Endothelial cell of umbilical vein (primary cell): ENCODE results near the gene GAL3ST3. TPM values are rescaled to one million over a fixed set of nuclear protein-coding genes. Genes with fewer than 3 reads are reported as not detected.

Experiments
- BruUV-seq: library from RNA; stranded (reverse); fragments of 400-500 nt; replicated peaks from 2 replicates; lab custom pipeline; 2021; lab: Mats Ljungman, UMichigan
- CTCF ChIA-PET: fragments of 300-600, 350-600 bp; sonication (Branson Sonifier 250); formaldehyde crosslinking; loops from one replicate; lab custom pipeline; 2021; ENCODE audit warnings: antibody characterized with exemption, inconsistent platforms; lab: Charles Lee
- POLR2A ChIA-PET: fragments of 300-600, 350-600 bp; sonication (Branson Sonifier 250); formaldehyde crosslinking; loops from one replicate; lab custom pipeline; 2021; ENCODE audit warnings: antibody characterized with exemption, inconsistent platforms; lab: Charles Lee
- DNase-seq: peaks from one replicate; pipeline ENCODE4 v3.0.0-alpha.2; 2011; ENCODE audit warnings: low read depth, low spot score
- FAIRE-seq: peaks from 2 replicates; lab custom pipeline; 2011; peaks lifted over from hg19 to GRCh38; lab: Jason Lieb, UNC
- H2AFZ ChIP-seq: 2 replicates; pipeline ENCODE4 v1.6.0; 2012; ENCODE audit warnings: low read depth, low read length, control low read depth, inconsistent platforms
- H3K27ac ChIP-seq: 2 replicates; pipeline ENCODE4 v1.5.1; 2011; ENCODE audit warnings: low read depth, mild to moderate bottlenecking, control low read depth, low read length, moderate library complexity; ENCODE audit not compliant: insufficient read depth
- H3K27me3 ChIP-seq, 2 experiments: 2 replicates each; pipeline versions ENCODE4 v1.6.0 to v1.6.1; 2011; ENCODE audit warnings: low read length in 2 of 2, mixed read lengths in 1 of 2; ENCODE audit not compliant: control insufficient read depth in 2 of 2, insufficient read depth in 2 of 2
- H3K36me3 ChIP-seq, 2 experiments: 2 replicates in 1 of 2; 3 replicates in 1 of 2; pipeline ENCODE4 v1.5.1; 2011; ENCODE audit warnings: low read length in 2 of 2, mild to moderate bottlenecking in 1 of 2, moderate library complexity in 1 of 2; ENCODE audit not compliant: control insufficient read depth in 2 of 2, insufficient read depth in 2 of 2; ENCODE audit errors: extremely low read depth in 1 of 2
- H3K4me1 ChIP-seq: 3 replicates; pipeline ENCODE4 v1.5.1; 2011; ENCODE audit warnings: mild to moderate bottlenecking, low read length; ENCODE audit not compliant: control insufficient read depth, insufficient read depth; ENCODE audit errors: extremely low read depth
- H3K4me2 ChIP-seq: 2 replicates; pipeline ENCODE4 v1.6.1; 2011; ENCODE audit warnings: low read length, control low read depth, mixed read lengths; ENCODE audit not compliant: insufficient read depth
- H3K4me3 ChIP-seq, 3 experiments: fragments of 200-600 bp in 1 of 3; sonication (generic), shearing (Covaris generic) in 1 of 3; replicated peaks in 1 of 3; 2 replicates each; pipeline ENCODE4 v1.5.1; 2011 to 2016; ENCODE audit warnings: control low read depth in 3 of 3, low read length in 3 of 3, mild to moderate bottlenecking in 2 of 3, inconsistent platforms in 1 of 3, low read depth in 1 of 3, moderate library complexity in 1 of 3; ENCODE audit not compliant: insufficient read depth in 1 of 3
- H3K79me2 ChIP-seq: 2 replicates; pipeline ENCODE4 v1.6.0; 2012; ENCODE audit warnings: low read length, inconsistent platforms; ENCODE audit not compliant: control insufficient read depth, insufficient read depth
- H3K9ac ChIP-seq: replicated peaks from 2 replicates; pipeline ENCODE3; 2011; ENCODE audit warnings: low read length, control low read depth; ENCODE audit not compliant: insufficient read depth; ENCODE audit errors: extremely low read depth
- H3K9me1 ChIP-seq: replicated peaks from 3 replicates; pipeline ENCODE4 v1.6.0; 2011; ENCODE audit warnings: mild to moderate bottlenecking, low read length; ENCODE audit not compliant: control insufficient read depth, insufficient read depth; ENCODE audit errors: extremely low read depth
- H3K9me3 ChIP-seq: replicated peaks from 2 replicates; pipeline ENCODE4 v1.5.1; 2012; ENCODE audit warnings: low read length, inconsistent platforms; ENCODE audit not compliant: control insufficient read depth, insufficient read depth
- H4K20me1 ChIP-seq: replicated peaks from 2 replicates; pipeline ENCODE3; 2011; ENCODE audit warnings: mild to moderate bottlenecking, low read length; ENCODE audit not compliant: control insufficient read depth, insufficient read depth; ENCODE audit errors: extremely low read depth
- EZH2 ChIP-seq: IDR thresholded peaks from 2 replicates; pipeline ENCODE4 v1.6.1; 2012; ENCODE audit warnings: borderline replicate concordance, low read depth, mild to moderate bottlenecking, moderate library complexity, low read length, inconsistent platforms; ENCODE audit not compliant: severe bottlenecking
- FOS ChIP-seq: IDR thresholded peaks from 2 replicates; pipeline ENCODE4 v1.6.1; 2011; ENCODE audit warnings: mild to moderate bottlenecking, low read length, moderate library complexity, borderline replicate concordance; ENCODE audit not compliant: insufficient read depth
- GATA2 ChIP-seq: IDR thresholded peaks from 2 replicates; pipeline ENCODE4 v1.7.0; 2011; ENCODE audit warnings: low read depth, mild to moderate bottlenecking, moderate library complexity, mixed read lengths, low read length; ENCODE audit not compliant: insufficient read length, insufficient read depth
- JUN ChIP-seq: IDR thresholded peaks from 2 replicates; pipeline ENCODE4 v1.6.1; 2011; ENCODE audit warnings: borderline replicate concordance, low read depth; ENCODE audit not compliant: insufficient read length, insufficient read depth
- MYC ChIP-seq: IDR thresholded peaks from one replicate; pipeline ENCODE4 v1.6.1; 2011; ENCODE audit warnings: mild to moderate bottlenecking, low read depth, low read length
- POLR2A ChIP-seq: IDR thresholded peaks from 2 replicates; pipeline ENCODE4 v1.6.1; 2012; ENCODE audit warnings: low read depth, mild to moderate bottlenecking, control low read depth, low read length
- POLR2AphosphoS5 ChIP-seq: IDR thresholded peaks from 2 replicates; pipeline ENCODE4 v1.6.1; 2012; ENCODE audit warnings: low read depth, mild to moderate bottlenecking, control low read depth, low read length, moderate library complexity; ENCODE audit not compliant: insufficient read depth
- dilution Hi-C: fragments of 300-500 bp; cut with MboI; formaldehyde crosslinking; loops from one replicate; pipeline ENCODE4 v1.15.0; 2019; ENCODE audit warnings: low sequenced_read_pairs; ENCODE audit not compliant: extremely low pct_ligation_motif_present
- intact Hi-C: fragments of 100-400 bp; cut with micrococcal nuclease; formaldehyde crosslinking; loops from one replicate; pipeline ENCODE4 v1.10.0; 2022
- polyA plus RNA-seq, 4 experiments: library from polyadenylated mRNA; depleted of rRNA in 3 of 4; stranded (reverse) in 3 of 4; unstranded in 1 of 4; fragments of >200 nt; gene quantifications; 2 replicates each; pipeline versions ENCODE4 v1.2.1 to v1.2.3, GENCODE V29; 2011 to 2012; ENCODE audit warnings: missing spikeins in 1 of 4
- total RNA-seq: library from RNA; stranded (reverse); gene quantifications from 2 replicates; pipeline ENCODE4 v1.2.3, GENCODE V29; 2021
- TF ChIP-seq, protein P1 (sequence below), 2 donors: IDR thresholded peaks; 1 replicate in 1 of 2; 2 replicates in 1 of 2; pipeline ENCODE4 v1.5.1; 2011; ENCODE audit warnings: low read length in 2 of 2, mild to moderate bottlenecking in 2 of 2, moderate library complexity in 2 of 2, control low read depth in 1 of 2, inconsistent platforms in 1 of 2, low read depth in 1 of 2; ENCODE audit not compliant: insufficient read depth in 1 of 2; ENCODE audit errors: extremely low read depth in 1 of 2
- TF ChIP-seq, protein P2 (sequence below): IDR thresholded peaks from 2 replicates; pipeline ENCODE4 v1.6.1; 2011; ENCODE audit not compliant: insufficient read depth, insufficient read length

The GAL3ST3 gene
- total and polyA plus RNA-seq, 2 donors (not counting 3 experiments of a cell fraction or from before 2014, with no cell fraction given), result 0.15 TPM; not detected in 1

DNA sequence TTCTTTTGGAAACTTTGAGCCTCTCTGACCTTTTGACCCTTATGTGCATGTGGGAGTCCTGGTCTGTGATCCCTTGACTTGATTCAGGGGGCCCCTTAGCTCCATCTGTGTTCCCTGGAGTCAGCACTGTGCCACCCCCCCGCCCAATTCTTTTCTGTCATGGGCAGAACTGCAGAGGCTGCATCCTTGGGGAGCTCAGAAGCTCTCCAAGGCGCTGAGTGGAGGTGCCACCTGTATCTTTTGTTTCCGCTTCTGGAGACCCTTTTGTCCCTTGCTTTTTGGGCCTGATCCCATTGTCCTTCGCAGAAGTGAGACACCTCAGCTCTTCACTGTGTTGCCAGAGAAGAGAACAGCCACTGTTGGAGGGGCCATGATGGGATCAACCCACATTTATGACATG, 18.7 kb upstream of the GAL3ST3 start:
- BruUV-seq, result no TSS peak
- Histone ChIP-seq H3K27me3 (no peaks in the 10 kb centered on the region), H3K79me2 (peaks cover 30% of the 10 kb centered on the region), H3K9me1 (no peaks in the 10 kb centered on the region), H2AFZ (no peak overlapping the region), H3K4me3 (no peak overlapping the region), H4K20me1 (peaks cover 2% of the 10 kb centered on the region), H3K36me3 (peaks cover 32 to 36% of the 10 kb centered on the region in 2 experiments), H3K4me2 (no peak overlapping the region), H3K9me3 (no peaks in the 10 kb centered on the region), H3K27ac (no peak overlapping the region), H3K9ac (no peak overlapping the region), H3K4me1 (peaks cover 21% of the 10 kb centered on the region)
- FAIRE-seq, result no peak
- TF ChIP-seq POLR2A (no peak), FOS (no peak), MYC (no peak), GATA2 (no peak), JUN (no peak), POLR2AphosphoS5 (no peak), EZH2 (no peak)
- TF ChIP-seq, protein P1, sequence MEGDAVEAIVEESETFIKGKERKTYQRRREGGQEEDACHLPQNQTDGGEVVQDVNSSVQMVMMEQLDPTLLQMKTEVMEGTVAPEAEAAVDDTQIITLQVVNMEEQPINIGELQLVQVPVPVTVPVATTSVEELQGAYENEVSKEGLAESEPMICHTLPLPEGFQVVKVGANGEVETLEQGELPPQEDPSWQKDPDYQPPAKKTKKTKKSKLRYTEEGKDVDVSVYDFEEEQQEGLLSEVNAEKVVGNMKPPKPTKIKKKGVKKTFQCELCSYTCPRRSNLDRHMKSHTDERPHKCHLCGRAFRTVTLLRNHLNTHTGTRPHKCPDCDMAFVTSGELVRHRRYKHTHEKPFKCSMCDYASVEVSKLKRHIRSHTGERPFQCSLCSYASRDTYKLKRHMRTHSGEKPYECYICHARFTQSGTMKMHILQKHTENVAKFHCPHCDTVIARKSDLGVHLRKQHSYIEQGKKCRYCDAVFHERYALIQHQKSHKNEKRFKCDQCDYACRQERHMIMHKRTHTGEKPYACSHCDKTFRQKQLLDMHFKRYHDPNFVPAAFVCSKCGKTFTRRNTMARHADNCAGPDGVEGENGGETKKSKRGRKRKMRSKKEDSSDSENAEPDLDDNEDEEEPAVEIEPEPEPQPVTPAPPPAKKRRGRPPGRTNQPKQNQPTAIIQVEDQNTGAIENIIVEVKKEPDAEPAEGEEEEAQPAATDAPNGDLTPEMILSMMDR (IDR thresholded peaks at IDR 0.05; ENCODE audit: extremely low read depth in 1 of 2, insufficient read depth in 1 of 2, low read depth in 1 of 2, low read length in 2 of 2), result no peak
- TF ChIP-seq, protein P2, sequence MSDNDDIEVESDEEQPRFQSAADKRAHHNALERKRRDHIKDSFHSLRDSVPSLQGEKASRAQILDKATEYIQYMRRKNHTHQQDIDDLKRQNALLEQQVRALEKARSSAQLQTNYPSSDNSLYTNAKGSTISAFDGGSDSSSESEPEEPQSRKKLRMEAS, result no peak
- dilution Hi-C loops, result no loop called here
- POLR2A ChIA-PET, result interaction anchor here (0.5 kb wide), 1 partner anchor 67 kb away, joined by 3 read pairs; no protein-coding TSS in a partner anchor
- CTCF ChIA-PET, result interaction anchor here (0.6 to 5.6 kb wide), 18 partner anchors 8 to 183 kb away, joined by 3 to 85 read pairs (median 4); partner anchors contain the start of gene SF3B2
- no peak for DNase-seq
- intact Hi-C loops, result loop anchor here (1.0 kb wide), 2 partner anchors 15 to 67 kb away; partner anchors contain the start of gene SF3B2
